HG02943 (cell line): Measurements from ENCODE around the gene PBX1.
"Not testable (repeated sequence)": the region's sequence is repeated elsewhere in the genome, so short reads cannot be mapped to it uniquely, and the experiment has no call there.

Experiments
- ATAC-seq: cut with Tn5 transposase; IDR thresholded peaks from one replicate; pipeline ENCODE4 v1.9.1; 2021; ENCODE audit warnings: mild to moderate bottlenecking, low read depth, moderate library complexity; ENCODE audit not compliant: unreplicated experiment

PBX1 gene

GRCh38 chr1:164636757-164637156 is 77.8 kb downstream of the PBX1 start:
- ATAC-seq, result no peak

DNA sequence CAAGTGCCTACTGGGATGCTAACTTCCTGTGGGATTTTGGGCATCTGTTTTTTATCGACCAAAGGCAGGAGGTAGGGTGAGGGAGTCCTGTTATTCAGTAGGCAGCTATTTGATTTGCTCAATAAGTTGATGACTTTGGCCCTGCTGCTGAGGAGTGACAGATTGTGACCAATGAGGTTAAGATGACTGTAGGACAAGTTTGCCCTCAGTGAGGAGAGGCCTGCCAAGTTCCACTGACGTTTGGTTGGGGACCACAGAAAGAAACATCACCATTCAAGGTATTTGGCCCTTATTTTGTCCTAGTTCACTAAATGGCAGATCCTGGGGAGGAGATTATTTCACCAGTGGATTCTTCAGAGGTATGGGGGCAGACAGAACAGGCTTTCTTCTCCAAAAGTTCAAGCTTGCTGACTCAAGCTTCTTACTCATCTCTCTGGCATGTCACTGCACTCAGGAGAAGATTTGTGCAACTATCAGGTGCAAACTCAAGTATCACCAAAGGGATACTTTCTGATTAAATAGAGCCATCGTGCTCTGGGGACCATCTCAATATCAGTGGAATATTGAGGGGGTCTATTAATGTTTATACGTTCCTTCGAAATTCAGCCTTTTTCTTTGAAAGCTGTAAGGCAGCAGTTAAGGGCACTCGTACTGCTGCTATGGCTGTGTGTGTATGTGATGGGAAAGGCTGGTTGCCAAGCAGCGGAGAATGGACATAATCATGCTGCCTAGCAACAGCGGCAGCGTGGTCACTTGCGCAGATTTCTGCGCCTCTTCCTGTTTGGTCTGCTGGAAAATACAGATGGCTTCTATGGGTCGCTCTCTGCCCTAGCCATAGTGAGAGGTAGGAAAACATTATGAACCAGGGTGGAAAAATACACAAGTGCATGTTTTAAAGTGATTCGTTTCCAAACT is 78.7 kb downstream of the PBX1 start:
- no peak for ATAC-seq

- no peak for ATAC-seq
These were observed 79.7 kb downstream of the PBX1 start for GRCh38 chr1:164638492-164639202.

GRCh38 chr1:164640686-164641352 is 81.8 kb downstream of the PBX1 start:
- ATAC-seq, result no peak

DNA sequence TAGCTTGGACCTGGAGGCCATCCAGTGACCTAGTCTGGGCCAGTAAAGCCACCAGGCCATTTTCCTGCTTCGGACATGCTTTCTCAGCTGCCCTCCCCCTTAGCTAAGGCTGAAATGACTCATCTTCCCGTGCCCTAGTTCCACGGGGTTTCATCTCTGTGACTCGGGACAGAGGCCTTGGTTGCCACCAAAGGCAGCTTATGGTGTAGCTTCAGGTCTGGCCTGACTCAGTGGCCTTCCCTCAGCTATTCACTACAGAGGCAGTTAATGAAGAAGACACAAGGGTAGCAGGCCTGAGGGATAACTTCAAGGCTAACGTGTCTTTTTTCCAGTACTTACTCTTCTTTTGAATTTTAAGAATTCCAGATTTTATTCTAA is 82.4 kb downstream of the PBX1 start:
- ATAC-seq, result no peak

DNA sequence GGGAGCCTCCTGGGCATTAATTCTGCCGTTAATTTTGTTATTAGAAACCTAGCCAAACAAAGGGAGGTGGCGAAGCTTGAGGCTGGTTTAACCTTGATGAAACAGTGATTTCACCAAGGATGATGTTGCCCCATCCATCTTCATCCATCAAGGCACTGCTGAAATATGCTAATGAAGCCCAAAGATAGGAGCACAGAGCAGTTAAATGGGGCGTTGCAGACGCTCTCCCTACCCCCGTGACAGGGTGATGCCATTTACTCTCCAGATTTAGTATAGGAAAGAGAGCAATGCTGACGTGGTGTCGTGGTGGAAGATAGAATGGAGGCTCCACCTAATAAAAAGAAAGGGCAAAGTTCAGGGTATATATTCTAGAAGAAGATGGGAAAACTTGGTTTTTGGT is 84.0 kb downstream of the PBX1 start:
- ATAC-seq, result no peak

DNA sequence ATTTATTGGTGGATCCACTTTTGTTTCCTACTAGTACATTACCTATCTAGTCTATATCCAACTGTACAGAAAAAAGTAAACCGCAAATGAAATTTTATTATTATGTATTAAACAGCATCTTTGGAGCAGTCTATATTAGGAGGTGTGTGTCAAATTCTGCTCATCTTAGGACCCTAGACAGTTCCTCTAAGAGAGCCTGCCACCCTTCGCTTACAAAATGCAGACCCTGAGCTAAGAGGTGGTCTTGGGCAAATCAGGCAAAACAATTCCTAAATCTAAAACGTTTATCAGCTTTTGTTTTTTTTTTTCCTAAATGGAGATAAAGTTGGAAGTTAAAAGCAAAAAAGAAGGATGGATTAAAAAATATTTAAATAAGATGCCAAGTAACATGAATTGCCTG is 85.3 kb downstream of the PBX1 start:
- no peak for ATAC-seq

DNA sequence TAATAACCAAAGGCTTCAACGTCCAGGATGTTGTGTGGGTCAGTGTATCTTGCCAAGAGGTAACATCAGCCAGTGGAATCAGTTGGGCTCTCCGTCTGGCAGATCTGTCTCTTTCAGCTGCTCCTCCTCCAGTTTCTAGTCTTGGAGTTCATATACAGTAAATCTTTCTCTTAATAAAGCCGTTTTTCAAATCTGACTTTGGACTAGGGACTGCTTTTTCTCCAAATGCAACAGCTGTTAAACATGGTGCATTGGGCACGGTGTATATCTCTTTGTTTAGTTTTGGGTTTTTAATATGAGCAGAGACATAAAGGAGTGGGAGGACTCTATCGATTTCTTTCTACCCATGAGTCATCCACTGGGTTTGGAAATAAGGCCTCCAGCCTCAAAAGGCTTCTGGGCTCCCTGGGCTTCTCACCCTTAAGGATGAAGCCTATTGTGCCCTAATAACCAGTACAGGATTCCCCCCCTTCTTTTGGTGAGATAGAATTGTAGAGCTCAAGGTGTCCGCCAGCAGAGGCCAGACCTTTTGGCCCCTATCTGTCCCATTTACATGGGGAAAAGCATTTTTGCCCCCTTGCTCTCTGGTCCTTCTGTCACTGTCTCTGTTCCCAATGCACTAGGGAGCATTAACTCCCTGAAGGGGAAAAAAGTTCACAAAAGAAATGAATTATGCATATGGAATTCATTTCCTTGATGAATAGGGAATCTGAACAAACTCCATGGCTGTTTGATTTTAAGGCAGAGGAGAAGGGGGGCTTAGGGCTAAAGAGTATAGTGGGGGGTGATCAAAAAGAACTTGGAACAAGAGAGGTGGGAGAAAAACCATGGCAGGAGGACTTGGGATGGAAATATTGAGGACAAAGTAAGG is 86.0 kb downstream of the PBX1 start:
- ATAC-seq, result no peak

DNA sequence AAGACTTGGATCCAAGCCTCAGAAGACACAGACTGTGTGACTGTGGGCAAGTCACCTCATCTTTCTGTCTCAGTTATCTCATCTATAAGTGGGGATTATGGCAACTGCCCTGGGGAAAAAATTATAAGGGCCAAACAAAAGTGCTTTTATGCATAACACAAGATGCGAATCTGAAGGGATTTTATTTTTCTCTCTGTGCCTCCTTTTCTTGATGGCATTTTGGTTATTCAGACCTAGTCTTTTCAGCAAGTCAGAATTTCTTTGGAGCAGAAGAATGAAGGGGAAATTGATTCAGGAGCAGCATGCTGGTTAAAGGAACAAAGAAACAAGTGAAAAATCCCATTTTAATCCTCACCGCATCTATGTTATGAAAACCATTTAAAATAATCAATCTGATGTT is 86.9 kb downstream of the PBX1 start:
- no peak for ATAC-seq

DNA sequence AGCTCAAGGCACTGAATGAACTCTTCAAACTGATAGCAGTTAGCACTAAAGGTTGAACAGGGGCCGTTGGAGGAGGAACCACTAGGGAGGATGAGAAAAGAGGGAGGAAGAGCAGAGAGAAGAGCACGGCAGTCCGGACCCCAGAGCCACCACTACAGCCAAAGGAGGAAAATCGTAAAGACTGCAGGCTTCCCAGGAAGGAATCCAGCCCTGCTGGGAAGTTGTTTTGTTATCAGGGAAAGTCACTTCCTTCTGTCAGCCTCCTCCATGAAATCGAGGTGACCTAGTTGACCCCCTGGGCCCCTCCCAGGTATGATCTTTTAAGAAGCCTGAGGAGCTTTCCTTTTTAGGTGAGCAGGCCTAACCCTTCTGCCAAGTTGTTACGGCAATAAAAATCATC is 88.2 kb downstream of the PBX1 start:
- ATAC-seq, result no peak

- ATAC-seq, result no peak
These were observed 89.7 kb downstream of the PBX1 start for GRCh38 chr1:164648636-164649035.

DNA sequence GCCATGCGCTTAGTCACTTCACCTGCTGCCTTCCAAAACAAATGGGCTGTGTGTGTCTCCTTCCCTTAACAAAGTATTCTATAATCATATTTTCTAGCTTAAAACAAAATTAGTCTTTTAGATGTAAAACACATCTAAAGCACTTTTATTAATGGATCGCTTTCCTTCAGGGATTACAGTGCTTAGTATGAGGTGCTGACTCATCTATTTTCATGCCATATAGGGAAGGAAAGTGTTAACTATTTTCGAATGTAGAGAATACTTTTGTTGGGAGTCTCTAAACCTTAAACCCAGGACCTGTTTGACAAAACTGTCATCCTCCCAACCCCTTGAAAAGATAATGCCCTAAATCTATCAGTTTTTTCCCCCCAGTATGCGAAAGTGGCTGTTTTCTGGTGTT is 90.2 kb downstream of the PBX1 start:
- no peak for ATAC-seq

DNA sequence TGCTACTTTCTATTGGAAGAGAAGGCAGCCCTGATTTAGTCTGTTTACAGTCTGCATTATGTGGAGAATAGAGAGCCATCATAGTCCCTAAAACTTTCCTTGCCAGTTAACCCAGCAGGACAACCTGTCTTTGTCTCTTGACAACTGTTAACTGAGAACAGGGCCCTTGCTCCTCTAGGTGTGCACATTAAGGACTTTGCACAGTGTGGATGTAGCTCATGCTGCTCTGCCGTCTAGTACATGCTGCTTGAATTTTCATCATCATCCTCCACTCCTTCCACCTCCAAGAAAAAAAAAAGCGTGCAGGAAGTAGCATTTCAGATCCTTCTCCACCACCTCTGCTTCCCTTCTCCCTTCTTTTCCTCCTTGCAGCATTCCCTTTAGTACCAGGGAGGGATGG is 91.5 kb downstream of the PBX1 start:
- ATAC-seq, result no peak

GRCh38 chr1:164651351-164651951 is 92.5 kb downstream of the PBX1 start:
- no peak for ATAC-seq

GRCh38 chr1:164652969-164653368 is 94.0 kb downstream of the PBX1 start:
- ATAC-seq, result not testable (repeated sequence)

DNA sequence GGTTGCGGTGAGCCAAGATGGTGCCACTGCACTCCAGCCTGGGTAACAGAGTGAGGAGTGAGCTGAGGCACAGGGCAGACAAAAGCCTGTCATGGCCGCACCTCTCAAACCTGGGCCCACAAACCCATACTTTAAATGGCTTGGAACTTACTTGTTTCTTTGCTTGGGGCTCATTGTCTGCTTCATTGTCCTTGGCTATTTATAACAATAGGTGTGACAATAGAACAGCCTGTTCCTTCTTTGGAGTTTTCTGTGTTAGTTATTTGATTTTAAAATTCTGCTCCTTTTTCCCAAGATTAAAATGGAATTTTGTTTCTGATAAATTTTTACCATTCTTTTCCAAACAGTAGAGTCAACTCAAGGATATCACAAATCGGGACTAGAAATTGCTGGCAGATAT is 94.7 kb downstream of the PBX1 start:
- no peak for ATAC-seq

DNA sequence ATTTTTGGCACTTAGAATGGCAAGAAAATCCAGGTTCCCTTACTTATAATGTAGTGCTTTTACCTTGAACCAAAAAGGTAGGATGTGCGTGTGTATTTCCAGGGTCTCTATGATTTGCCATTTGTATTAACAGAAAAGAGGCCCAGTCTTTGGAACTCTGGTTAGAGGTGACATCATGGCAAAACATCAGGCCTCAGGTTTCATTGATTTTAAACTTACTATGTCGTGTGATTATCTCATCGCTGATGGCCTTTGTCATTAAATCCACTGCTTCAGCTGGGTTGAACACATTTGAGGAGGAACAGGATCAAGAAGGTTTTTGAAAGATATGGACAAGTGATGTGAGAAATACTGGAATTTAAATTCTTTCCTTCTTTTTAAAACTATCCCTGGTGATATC is 95.2 kb downstream of the PBX1 start:
- ATAC-seq, result no peak

DNA sequence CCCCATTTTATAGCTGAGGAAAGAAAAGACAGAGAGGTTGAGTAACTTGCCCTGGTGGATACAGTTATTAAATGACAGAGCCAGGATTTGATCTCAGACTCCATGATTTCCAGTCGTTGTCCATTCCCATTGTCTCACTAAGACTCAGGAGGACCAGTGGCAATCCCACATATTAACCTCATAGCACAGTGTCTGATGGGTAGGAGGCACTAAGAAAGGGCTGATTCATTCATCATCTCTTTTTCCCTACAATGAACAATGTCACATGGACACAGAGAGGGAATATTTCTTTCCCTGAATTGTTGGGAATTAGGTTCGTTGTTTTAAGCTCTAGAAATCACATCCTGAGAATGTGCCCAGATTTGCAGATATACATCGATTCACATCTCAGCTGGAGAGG is 99.9 kb downstream of the PBX1 start:
- ATAC-seq, result no peak

DNA sequence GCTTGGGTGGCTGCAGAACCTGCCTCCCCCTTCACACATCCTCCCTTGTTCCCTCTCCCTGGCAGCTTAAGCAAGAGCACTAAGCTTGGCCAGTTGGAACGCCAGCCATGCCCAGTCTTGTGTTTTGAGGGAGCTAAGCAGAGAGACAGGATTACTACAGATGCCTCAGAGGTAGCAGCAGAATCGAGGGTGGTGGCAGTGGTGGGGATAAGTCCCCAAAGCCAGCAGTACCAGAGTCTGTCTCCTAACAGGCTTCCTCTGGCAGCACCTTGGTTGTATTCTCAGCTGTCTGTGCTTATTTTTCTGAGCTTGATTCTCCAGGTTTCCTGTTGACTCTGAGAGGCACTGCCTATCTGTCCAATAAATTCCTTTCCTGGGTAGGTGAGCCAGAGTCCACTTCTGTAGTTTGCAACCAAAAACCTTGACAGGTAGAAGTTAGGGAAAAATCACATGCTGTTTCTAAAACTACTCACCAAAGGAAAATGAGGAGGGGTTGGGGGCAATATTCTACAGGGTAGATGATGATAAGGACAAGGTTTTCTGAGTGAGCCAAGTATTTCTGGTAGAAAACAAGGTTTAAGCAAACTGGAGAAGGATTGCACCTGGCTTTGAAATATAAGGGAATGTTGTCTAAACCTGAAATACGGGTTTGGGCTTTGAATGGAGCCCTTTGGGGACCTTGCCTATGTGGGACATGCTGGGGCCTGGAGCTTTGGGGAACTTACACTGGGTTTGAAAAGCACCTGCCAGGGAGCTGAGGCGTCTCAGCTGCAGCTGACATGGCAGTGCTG is 100.8 kb downstream of the PBX1 start:
- no peak for ATAC-seq
